Activated T-cell treated with anti-CD3 and anti-CD28 coated beads, Interleukin-2, amount 50 U/mL, for 72 hours (primary cell): ENCODE measurements around the gene DSC1. TPM values are rescaled to one million over a fixed set of nuclear protein-coding genes. Genes with fewer than 3 reads are reported as not detected.
"Not testable (repeated sequence)": the region's sequence is repeated elsewhere in the genome, so short reads cannot be mapped to it uniquely, and the experiment has no call there.

Experiments
- ATAC-seq, 2 donors: fragments of 150-1000 bp; cut with Tn5 transposase; replicated peaks in 1 of 2; 2 replicates each; pipeline ENCODE4 v1.10.0; 2021; ENCODE audit warnings: moderate library complexity in 2 of 2, mild to moderate bottlenecking in 1 of 2
- DNase-seq, 2 donors: peaks; one replicate each; pipeline ENCODE4 v3.0.0; 2021 to 2022; ENCODE audit warnings: mixed read lengths in 1 of 2
- H3K27ac Mint-ChIP-seq: one replicate; pipeline ENCODE4 v1.8.0; 2022; ENCODE audit warnings: mild to moderate bottlenecking, moderate library complexity, mixed read lengths
- H3K27me3 Mint-ChIP-seq: one replicate; pipeline ENCODE4 v1.8.0; 2022; ENCODE audit warnings: low read depth, mixed read lengths
- H3K36me3 Mint-ChIP-seq, 2 donors: one replicate each; pipeline ENCODE4 v1.8.0; 2022; ENCODE audit warnings: mixed read lengths in 2 of 2, mild to moderate bottlenecking in 1 of 2; ENCODE audit not compliant: insufficient read depth in 2 of 2
- H3K4me1 Mint-ChIP-seq: one replicate; pipeline ENCODE4 v1.8.0; 2022; ENCODE audit warnings: low read depth, mixed read lengths
- H3K4me3 Mint-ChIP-seq, 2 donors: one replicate each; pipeline ENCODE4 v1.8.0; 2022; ENCODE audit warnings: mild to moderate bottlenecking in 2 of 2, mixed read lengths in 2 of 2, moderate library complexity in 2 of 2
- H3K9me3 Mint-ChIP-seq, 2 donors: one replicate each; pipeline ENCODE4 v1.8.0; 2022; ENCODE audit warnings: mixed read lengths in 2 of 2
- total RNA-seq, 2 donors: library from RNA; stranded (reverse); gene quantifications; one replicate each; pipeline ENCODE4 v1.2.3, GENCODE V29; 2022

Gene DSC1
- total RNA-seq, 2 donors from 2014 or later, result 0.19 TPM; not detected in 1

DNA sequence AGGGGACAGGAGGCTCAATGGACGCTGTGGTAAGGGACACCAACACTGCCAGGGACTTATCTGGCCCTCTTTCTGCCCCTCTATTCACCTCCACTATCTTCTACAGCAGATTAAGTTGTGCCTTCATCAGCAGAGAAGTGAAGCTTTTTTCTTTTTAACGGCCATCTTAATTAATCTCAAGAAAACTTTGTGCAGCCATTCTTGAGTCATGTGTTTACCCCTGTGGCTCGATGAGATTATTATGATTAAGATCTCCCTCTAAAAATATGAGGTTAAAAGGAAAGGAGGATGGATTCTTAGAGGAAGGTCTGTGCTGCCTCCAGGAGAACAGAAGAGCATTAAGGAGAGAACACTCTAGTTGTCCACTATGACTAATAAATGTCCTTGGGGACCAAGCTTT, 32.4 kb upstream of the DSC1 start:
- Mint-ChIP-seq H3K9me3 (peaks cover 2 to 5% of the 10 kb centered on the region in 2 donors), H3K27me3 (no peaks in the 10 kb centered on the region)

DNA sequence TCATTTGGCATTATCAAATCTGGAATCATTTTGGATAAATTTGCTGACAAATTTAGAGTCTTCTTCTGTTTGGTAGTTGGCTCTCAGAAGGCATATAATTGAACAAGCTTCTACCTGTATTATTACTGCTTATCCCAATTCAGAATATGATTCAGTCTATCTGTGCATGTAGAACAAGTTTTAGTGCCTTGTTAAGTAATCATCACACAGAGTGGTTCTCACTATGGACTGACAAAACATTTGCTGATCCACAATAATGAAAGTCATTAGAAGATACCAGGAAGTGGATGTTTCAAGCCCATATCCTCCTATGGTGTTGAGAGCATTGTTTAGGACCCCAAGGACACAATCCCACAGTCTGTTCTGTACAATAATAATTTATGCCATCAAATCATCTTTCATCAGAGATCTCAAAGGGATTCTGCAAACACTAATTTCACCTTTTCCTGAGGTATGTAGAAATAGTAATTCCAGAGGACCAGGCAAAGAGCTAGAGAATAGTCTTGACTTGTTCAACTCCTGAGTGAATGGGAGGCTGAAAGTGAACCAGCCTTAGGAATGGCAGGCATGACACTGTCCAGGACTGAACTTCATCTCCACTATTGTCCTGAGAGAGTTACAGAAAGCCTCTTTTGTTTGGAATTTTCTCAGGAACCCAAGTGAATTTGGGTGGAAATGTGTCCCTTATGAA, 29.6 kb upstream of the DSC1 start:
- no peak for DNase-seq
- Mint-ChIP-seq H3K27me3 (no peaks in the 10 kb centered on the region), H3K4me3 (no peak overlapping the region), H3K36me3 (no peaks in the 10 kb centered on the region), H3K4me1 (no peaks in the 10 kb centered on the region), H3K9me3 (peaks cover 2 to 5% of the 10 kb centered on the region in 2 donors), H3K27ac (no peak overlapping the region)
- ATAC-seq, result no peak

More for the DNA sequence above, 32.4 kb upstream of the DSC1 start:
- Mint-ChIP-seq H3K36me3 (no peaks in the 10 kb centered on the region), H3K4me3 (no peak overlapping the region), H3K27ac (no peak overlapping the region), H3K4me1 (no peaks in the 10 kb centered on the region)
- no peak for DNase-seq
- ATAC-seq, result no peak

DNA sequence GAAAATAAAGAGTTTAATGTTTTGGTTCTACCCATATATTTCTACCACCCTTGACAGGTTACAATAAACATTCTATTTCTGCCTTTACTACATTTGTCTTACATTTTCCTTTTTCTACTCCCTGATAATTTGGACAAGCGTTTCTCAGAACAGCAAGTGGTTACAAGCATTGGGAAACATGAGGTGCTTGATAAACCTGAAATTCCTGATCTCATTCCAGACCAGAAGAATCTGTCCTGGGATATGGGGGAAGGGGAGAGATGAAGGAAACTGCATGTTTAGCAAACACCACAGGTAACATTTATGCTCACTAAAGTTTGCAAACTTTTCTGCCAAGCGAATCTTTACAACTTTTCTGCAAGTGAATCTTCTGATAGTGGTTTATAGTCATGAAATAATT, 28.3 kb upstream of the DSC1 start:
- peaks cover 2 to 5% of the 10 kb centered on the region in 2 donors for H3K9me3 Mint-ChIP-seq
- no peak overlapping the region for H3K4me3 Mint-ChIP-seq
- H3K4me1 Mint-ChIP-seq, result no peaks in the 10 kb centered on the region
- no peaks in the 10 kb centered on the region for H3K36me3 Mint-ChIP-seq
- no peaks in the 10 kb centered on the region for H3K27me3 Mint-ChIP-seq
- DNase-seq (no peak), ATAC-seq (no peak)
- no peak overlapping the region for H3K27ac Mint-ChIP-seq

DNA sequence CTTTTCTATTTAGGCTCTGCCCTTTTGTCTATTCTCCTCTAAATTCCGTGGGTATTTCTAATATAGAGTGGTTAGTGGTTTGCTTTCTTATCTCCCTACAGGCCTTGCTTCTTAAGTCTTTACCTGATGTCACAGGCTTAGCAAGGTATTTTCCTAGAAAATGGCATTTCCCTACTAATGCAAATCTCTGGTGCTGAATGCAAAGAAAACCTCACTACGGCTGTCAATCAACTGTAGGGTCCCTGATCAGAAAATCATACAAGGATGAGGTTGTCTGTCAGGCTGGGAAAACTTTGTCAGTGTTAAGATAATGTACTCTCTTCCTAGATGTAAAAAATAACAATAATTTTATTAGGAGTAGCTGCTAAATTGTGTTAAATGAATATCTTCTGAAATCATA, 27.1 kb upstream of the DSC1 start:
- Mint-ChIP-seq H3K36me3 (no peaks in the 10 kb centered on the region), H3K27me3 (no peaks in the 10 kb centered on the region), H3K9me3 (peaks cover 2 to 5% of the 10 kb centered on the region in 2 donors), H3K4me1 (no peaks in the 10 kb centered on the region), H3K27ac (no peak overlapping the region), H3K4me3 (no peak overlapping the region)
- no peak for DNase-seq
- ATAC-seq, result no peak

DNA sequence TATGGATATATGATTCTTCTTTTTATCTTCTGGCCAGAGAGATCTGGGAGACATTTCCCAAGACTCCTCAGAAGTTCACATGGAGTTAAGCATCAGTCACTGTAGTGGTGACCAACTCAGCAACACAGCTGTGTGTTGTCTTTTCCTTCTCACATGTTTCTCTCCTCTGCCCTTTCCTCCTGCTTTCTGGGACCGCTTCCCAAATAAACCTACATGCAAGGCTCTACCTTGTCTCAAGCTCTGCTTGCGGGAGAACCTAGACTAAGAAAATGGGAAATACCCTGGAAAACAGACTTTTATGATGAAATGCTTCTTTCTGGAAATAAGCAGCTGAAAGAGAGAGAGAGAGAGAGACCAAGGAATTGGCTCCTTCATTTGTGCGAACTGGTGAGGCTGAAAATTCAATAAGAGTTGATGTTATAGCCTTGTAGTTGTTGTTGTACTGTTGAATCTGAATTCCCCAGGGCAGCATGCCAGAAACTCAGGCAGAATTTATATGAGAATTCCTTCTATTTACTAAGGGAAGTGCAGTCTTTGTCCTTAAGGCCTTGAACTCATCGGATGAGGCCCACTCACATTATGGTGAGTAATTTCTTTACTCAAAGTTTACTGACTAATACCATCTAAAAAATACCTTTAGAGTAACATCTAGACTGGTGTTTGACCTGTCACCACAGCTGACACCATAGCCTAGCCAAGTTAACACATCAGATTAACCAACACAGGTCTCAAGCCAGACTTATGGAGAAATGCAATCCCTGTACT, 22.7 kb upstream of the DSC1 start:
- Mint-ChIP-seq H3K27ac (no peak overlapping the region), H3K4me1 (no peaks in the 10 kb centered on the region), H3K27me3 (no peaks in the 10 kb centered on the region), H3K36me3 (no peaks in the 10 kb centered on the region), H3K9me3 (peaks cover 3 to 4% of the 10 kb centered on the region in 2 donors), H3K4me3 (no peak overlapping the region)
- no peak for ATAC-seq
- DNase-seq, result no peak

DNA sequence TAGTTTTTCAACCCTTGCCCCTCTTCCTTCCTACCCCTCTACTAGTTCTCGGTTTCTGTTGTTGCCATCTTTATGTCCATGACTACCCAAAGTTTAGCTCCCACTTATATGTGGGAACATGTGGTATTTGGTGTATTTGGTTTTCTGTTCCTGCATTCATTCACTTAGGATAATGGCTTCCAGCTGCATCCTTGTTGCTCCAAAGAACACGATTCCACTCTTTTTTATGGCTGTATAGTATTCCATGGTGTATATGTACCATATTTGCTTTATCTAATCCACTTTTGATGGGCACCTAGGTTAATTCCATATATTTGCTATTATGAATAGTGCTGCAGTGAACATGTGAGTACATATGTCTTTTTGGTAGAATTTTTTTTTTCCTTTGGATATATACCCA, 20.6 kb upstream of the DSC1 start:
- no peaks in the 10 kb centered on the region for H3K27me3 Mint-ChIP-seq
- no peak overlapping the region for H3K27ac Mint-ChIP-seq
- DNase-seq (no peak), ATAC-seq (no peak)
- H3K36me3 Mint-ChIP-seq, result peaks cover 0 to 2% of the 10 kb centered on the region in 2 donors
- H3K4me1 Mint-ChIP-seq, result no peaks in the 10 kb centered on the region
- no peak overlapping the region for H3K4me3 Mint-ChIP-seq
- H3K9me3 Mint-ChIP-seq, result peaks cover 4 to 6% of the 10 kb centered on the region in 2 donors

DNA sequence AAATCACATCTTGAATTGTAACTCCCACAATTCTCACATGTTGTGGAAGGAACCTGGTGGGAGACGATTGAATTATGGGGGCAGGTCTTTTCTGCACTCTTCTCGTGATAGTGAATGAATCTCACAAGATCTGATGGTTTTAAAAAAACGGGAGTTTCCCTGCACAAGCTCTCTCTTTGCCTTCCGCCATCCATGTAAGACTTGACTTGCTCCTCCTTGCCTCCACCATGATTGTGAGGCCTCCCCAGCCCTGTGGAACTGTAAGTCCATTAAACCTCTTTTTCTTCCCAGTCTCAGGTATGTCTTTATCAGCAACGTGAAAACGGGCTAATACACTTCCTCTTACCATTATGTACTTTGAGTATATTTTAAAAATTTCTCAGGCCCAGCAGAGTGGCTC, 14.7 kb upstream of the DSC1 start:
- not testable (repeated sequence) for H3K4me3 Mint-ChIP-seq

DNA sequence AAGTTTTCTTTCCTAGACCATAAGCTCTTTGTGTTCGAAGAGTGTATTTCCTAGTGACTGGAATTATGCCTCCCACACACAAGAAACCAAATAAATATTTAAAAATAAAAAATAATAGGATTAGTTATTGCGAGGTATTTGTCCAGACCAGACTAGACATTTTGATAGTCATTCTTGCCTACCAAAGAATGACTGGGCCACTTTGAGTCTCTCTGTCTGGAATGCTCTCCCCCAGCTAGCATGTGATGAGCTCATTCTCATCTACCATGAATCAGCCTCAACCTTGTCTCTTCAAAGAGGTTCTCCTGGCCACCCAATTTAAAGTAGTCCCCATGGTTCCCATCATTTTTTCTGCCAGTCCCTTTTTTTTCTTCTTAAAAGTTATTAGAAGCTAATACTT, 13.9 kb upstream of the DSC1 start:
- Mint-ChIP-seq H3K27ac (no peak overlapping the region), H3K36me3 (peaks cover 0 to 2% of the 10 kb centered on the region in 2 donors), H3K9me3 (peaks cover 4 to 8% of the 10 kb centered on the region in 2 donors), H3K4me3 (no peak overlapping the region), H3K27me3 (no peaks in the 10 kb centered on the region), H3K4me1 (no peaks in the 10 kb centered on the region)
- ATAC-seq (no peak), DNase-seq (no peak)

More for the DNA sequence above, 14.7 kb upstream of the DSC1 start:
- not testable (repeated sequence) for H3K9me3 Mint-ChIP-seq, ATAC-seq, H3K27me3 Mint-ChIP-seq, H3K27ac Mint-ChIP-seq, H3K36me3 Mint-ChIP-seq, H3K4me1 Mint-ChIP-seq, DNase-seq

DNA sequence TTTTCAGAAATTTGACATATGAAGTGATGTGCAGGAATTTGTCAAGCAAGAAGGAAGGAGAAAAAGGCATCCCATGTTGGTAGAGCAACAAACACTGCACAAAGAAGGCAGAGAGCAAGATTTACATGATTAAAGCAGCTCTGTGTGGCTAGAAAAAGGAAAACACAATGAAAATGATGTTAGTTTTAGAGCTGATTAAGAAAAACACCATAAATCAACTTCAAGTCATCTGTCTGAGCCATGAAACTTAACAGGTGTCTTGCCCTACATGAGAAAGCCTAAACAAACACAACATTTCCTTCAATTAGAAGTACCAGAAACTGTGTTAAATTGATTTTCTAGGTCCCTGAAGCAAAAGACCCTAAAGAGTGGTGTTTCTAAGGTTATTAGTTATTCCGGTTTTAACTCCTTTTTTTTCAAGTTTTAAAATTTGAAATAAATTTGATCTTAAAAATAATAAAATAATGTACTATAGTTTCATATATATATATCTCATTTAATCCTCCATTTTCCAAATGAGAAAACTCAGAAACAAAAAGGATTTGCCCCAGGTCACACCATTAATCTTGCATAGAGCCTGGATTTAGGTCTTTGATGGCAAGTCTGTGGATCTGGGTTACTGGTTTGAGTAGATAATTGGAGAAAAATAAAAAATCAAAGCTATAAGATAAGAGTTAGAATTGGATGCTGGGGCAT, 8.6 kb upstream of the DSC1 start:
- H3K9me3 Mint-ChIP-seq, result peaks cover 5 to 7% of the 10 kb centered on the region in 2 donors
- no peak for ATAC-seq
- H3K36me3 Mint-ChIP-seq, result no peaks in the 10 kb centered on the region
- H3K27me3 Mint-ChIP-seq, result no peaks in the 10 kb centered on the region
- H3K4me3 Mint-ChIP-seq, result no peak overlapping the region
- H3K4me1 Mint-ChIP-seq, result no peaks in the 10 kb centered on the region
- no peak overlapping the region for H3K27ac Mint-ChIP-seq
- DNase-seq, result no peak

DNA sequence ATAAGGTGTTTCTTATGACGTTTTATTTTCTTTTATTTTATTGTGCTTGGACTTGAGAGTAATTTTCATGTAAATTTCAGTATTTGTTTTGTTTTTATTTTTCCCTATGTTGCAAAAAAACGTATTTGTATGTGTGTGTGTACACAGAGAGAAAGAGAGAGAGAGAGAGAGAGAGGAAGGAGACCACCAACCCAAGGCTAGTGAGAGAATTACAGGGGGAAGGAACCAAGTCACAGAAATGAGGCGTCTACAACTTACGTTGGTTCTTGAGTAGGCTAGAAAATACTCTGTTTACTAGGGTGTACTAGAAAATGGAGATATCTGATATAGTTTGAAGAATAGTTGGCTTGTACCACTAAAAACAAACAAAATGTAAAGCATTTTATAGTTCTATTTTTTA, 7.7 kb upstream of the DSC1 start:
- Mint-ChIP-seq H3K27me3 (no peaks in the 10 kb centered on the region), H3K27ac (no peak overlapping the region), H3K9me3 (peaks cover 3 to 4% of the 10 kb centered on the region in 2 donors), H3K4me1 (no peaks in the 10 kb centered on the region), H3K36me3 (no peaks in the 10 kb centered on the region), H3K4me3 (no peak overlapping the region)
- DNase-seq, result no peak
- no peak for ATAC-seq

DNA sequence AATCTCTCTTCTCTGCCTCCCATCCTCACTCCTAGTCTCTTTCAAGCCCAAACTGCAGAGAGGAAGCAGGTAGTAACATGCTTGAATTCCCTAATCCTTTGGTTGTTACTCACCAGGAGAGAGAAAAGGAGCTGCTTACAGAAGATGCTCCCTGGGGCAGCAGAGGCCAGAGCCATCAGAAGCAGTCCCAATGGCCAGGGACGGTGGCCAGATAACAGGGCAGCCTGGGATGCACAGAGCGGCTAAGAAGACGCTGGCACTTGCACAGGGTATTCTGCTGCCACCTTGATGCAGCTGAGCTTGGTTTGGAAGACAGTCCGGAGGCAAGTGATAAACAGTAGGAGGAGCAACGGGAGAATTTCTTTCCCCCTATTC, 250 bp downstream of the DSC1 start:
- DNase-seq (no peak), ATAC-seq (no peak)
- Mint-ChIP-seq H3K4me3 (peak overlapping the region in 1 of 2 donors; percentile 53), H3K27ac (no peak overlapping the region), H3K27me3 (no peaks in the 10 kb centered on the region), H3K36me3 (no peaks in the 10 kb centered on the region), H3K9me3 (no peaks in the 10 kb centered on the region), H3K4me1 (peaks cover 7% of the 10 kb centered on the region)

DNA sequence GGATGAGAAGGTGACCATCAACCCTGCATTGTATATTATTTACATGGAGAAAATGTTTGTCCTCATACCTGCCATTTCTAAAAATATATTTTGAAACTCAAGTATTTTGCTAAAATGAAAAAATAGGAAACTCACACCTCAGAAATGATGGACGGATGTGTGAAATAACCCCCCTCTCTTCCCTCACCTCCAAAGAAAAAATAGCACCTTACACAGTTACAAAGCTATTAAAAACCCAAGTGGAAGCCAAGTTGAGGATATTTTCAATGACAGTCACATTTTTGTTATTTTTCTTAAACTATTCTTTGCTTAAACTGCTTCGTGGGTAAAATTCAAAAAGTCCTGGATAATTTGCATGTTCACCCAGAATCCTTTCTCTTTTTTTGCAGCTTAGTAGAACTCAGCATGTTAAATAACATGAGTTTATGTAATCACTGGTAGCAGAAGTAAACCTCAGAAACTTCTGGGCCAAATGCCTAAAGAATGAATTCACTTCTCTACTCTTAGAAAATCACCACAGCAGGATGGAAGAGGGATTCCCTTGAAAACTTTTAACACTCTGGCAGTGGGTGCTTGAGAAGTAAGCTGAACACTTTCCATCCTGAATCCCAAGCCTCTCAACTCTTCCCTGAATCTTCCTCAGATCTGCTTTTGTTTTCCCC, 768 bp downstream of the DSC1 start:
- H3K4me3 Mint-ChIP-seq, result peak overlapping the region in 1 of 2 donors; percentile 53
- no peaks in the 10 kb centered on the region for H3K27me3 Mint-ChIP-seq
- H3K27ac Mint-ChIP-seq, result no peak overlapping the region
- no peaks in the 10 kb centered on the region for H3K36me3 Mint-ChIP-seq
- H3K4me1 Mint-ChIP-seq, result peaks cover 7% of the 10 kb centered on the region
- no peak for DNase-seq
- H3K9me3 Mint-ChIP-seq, result no peaks in the 10 kb centered on the region
- ATAC-seq, result no peak
